ENCODE measurements around the gene KRTAP5-1.

The KRTAP5-1 gene

DNA sequence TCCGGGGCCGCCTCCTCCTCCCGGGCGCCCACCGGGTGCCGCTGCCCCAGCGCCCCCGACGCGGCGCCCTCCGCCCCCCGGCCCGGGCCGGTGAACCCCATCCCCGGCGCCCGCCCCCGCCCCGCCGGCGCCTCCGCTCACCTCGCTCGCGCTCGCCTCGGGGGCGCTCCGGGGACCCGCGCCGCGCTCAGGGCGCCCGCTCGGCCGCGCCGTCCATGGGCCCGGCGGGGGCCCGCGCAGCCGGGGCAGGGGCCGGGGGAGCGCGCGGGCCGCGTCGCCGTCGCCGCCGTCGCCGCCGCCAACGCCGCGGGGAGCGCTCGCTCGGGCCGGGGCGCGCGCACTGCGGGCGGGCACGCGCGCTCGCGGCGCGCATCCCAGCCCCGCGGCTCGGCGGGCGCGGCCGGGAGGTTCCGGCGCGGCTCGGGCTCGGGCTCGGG, 13.3 kb downstream of the KRTAP5-1 start:
- DNase-seq (ENCODE audit: low spot score) = no peak

DNA sequence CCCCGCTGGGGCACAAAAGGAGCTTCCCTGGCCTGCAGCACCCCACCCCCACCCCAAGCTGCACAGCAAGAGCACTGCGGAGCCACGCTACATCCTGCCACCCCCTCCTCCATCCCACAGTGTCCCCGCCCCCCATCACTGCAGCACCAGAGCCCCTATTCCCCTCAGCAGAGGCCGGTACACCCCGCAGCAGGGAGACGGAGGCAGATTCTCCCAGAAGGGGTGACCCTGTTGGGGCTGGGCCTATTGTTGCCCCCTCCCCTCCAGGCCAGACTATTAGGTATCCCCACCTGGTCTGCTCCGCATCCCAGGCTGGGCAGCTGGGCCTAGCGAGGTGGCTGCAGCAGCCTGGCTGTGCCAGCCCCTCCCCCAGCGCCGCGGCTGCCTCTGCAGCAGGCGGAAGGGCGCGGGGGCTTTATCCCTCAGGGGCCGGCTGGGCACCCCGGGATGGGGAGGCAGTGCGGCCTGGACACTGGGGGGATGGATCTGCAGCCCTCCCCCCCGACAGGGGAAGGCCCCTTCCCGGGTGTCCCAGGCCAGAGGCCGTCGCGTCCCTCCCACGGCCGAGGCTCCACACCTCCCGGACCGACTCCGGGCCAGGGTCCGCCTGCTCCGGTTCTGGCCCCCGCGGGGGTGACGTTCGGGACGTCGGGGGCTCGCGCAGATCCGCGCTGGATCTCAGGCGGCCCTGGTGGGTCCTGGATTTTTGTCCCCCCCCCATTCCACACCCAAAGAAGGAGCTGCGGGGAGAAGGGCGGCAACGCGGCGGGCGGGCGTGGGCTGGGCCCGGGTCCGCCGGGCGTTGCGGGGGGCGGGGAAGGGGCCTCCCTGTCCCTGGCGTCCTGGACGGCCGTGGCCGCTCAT, 14.0 kb downstream of the KRTAP5-1 start:
- no peak for DNase-seq (ENCODE audit: low spot score)

DNA sequence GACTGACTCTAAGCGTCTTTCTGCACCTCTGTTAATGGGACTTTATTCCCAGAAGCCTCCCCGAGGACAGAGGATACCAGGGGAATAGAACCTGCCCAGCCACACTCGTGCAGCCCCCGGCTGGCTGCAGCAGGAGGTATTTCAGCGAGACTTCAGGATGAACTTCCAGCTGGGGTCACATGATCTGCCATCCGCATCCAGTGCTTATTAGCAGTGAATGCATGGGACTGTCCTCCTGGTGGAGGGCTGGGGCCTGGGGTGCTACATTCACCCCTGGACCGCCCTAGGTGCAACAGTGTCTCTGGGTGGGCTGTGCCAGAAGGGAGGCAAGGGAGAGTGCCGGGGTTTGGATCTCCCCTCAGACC, 14.6 kb downstream of the KRTAP5-1 start:
- no peak for DNase-seq (ENCODE audit: low spot score)

DNA sequence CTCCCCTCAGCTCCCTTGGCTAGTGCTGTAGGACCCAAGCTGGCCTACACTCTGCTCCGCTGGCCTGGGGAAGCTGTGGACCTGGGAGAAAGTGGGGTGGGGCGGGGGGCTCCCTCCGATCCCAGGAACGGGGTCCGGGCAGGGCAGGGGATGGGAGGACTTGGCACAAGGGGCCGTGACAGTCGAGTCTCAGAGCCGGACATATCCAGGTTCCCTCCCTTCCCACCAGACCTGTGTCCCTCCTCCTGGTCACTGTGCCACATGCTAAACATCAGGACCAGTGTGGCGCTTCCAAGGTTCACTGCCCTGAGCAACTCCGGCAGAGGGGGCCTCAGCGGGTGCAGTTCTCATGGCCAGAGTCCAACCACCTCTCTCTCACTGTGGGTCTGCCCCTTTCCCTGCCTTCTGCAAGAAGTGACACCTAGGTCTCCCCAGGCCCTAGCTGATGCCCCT, 15.1 kb downstream of the KRTAP5-1 start:
- no peak for DNase-seq (ENCODE audit: low spot score)

DNA sequence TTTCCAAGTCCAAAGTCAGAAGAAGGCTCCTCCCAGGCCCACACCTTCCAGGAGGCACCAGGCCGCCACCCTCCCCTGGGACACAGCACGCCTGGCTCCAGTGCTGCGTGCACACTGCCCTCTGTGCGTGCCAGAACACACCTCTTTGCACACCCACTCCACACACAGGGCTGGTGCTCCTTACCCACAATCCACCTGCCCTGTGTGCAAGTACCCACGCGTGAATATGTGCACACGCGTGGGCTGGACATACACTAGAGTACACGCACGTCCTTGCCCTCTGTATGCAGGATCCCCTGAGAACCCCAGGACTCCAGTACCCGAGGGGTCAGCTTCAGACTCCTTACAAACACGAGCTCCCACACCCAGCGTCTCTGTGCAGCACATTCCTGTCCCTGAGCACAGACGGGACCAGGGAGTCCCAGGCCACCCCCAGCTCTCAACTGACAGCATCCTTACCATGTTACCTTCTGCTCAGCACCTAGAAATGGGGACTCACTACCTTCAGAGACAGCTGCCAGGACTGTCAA, 15.8 kb downstream of the KRTAP5-1 start:
- no peak for DNase-seq (ENCODE audit: low spot score)

DNA sequence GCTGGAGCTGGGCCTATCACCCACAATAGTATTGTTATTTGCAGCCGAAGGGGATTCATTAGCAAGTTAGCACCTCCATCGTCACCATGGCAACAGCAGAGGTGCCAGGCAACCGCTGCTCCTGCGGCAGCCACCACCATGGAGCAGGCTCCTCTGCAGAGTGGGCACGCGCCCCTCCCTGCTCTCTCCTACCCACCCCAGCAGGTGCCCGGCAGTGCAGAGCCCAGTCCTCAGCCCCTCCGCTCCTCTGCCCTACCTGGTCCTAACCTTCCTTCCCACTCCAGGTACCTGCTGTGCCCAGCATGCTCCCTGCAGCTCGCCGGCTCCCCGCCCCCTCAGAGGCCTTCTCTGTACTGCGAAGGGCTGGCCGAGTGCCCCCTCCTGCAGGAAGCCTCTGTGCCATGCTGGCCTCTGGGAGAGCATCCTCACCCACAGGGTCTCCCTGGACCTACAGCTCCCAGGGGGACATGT, 16.6 kb downstream of the KRTAP5-1 start:
- no peak for DNase-seq (ENCODE audit: low spot score)

DNA sequence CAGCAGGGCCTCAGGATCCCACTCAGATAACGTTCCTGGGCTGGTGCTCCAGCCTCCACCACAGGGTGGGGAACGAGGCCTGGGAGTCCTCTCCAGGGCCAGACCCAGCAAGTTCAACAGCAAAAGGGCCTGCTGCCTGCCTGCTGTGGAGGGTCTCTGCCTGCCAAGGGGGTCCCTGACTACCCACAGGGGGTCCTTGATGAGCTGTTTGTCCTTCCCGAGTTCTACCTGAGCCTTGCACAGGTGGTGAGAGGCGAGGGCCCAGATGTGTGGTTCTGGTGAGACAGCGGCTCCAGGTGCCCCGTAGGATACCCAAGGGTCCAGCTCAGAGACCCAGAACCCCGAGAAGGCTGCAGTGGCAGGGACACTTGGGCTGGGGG, 17.4 kb downstream of the KRTAP5-1 start:
- DNase-seq (ENCODE audit: low spot score) = no peak

DNA sequence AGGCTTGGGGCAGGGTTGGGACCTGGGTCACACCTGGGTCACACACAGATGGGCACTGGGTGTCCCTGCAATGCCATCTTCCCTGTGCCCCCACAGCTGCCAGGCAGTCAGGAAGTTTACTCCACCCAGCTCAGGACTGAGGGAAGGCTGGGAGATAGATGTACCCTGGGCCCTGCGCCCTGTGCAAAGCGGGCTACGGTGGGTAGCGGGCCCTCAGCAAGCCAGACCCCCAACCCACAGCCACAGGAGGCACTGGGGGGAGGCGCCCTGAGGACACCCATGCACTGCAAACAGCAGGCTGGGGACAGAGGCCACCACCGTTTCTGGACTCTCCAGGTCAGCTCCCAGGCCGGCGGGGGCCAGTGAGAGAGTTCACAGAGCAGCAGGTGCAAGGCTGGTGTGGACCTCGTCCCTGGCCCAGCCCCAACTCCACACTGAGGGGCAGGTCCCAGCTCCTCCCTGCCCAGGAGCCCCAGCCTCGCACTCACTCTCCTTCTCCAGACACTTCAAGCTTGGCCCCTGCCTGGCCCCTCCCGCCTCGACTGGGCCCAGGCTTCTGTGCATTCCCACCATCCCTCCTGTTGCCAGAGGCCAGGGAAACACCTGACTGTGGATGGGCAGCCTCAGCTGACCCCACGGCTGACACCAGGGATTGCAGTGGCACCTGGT, 17.9 kb downstream of the KRTAP5-1 start:
- no peak for DNase-seq (ENCODE audit: low spot score)

DNA sequence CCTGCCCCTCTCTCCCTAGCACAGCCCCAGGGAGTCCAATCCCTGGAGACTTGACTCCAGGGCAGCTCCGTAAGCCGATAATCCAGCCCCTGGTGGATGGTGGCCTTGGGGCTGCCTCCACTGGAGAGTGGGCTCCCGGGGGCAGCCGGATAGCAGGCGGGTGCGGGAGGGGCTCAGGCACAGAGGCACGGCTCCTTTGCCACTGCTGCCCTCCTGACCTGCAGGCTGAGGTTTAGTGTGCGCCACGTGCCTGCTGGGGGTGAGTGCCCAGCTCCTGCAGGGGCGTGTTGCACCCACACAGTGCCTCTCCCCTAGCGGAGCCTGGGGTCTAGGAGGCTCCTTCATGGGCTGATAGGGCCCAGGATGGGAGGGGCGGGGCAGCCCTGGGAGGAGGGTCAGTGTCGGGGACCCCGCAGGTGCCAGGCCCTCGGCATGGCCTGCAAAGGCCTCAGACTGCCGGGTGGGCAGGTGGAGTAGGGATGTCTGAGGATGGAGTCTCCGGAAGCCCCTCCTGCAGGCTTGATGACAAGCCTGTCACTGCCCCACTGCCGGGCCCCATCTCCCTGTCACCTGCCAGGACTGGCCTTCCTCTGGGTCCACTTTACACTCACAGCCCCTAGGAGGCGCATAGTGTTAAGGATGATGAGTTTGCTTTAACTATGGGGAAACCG, 18.6 kb downstream of the KRTAP5-1 start:
- DNase-seq (ENCODE audit: low spot score) = no peak

DNA sequence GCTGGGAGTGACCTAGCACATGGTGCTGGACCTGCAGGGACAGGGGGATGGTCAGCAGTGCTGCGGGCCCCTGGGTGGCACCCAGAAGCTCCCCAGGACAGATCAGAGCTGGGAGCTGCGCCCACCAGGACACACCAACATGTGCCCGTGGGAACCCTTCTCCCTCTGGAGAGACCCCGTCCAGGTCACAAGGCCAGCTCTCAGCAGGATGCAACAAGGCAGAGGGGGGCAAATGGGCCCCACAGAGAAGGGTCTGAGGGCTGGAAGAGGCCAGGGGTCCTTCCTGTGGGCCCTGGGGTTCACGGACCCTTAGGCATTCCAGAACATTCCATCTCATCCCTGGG, 19.2 kb downstream of the KRTAP5-1 start:
- DNase-seq (ENCODE audit: low spot score) = no peak

DNA sequence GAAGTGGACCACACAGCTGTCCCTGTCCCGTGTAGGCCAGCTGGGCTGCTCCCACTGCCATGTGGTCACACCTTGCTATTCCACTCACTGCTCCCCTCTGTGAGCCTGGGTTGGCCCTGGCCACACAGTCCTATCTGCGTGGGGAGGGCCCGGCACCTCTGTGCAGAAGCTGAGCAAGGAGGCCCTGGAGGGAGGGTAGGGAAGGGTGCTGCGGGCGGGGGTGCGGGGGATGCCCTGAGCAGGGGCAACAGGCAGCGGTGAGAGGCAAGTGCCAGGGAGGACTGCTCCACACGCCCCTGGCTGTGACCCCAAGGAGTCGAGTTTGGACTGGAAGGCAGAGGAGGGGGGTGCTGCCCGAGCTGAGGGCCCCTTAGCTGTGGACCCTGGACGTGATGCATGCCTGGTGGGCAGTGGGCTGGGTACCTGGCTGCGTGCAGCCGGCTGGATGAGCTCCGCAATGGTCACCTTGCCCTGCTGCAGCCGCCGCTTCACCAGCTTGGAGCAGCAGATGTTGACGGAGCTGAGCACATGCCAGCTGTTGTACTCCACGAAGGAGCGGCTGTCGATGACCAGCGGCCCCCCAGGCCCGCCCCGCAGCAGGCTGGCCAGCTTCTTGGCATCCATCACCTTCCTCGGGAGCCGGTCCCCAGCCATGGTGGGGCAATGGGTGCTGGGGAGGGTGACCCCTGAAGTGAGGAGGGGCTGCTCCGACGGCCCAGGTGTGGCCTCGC, 19.7 kb downstream of the KRTAP5-1 start:
- DNase-seq (ENCODE audit: low spot score) = no peak

DNA sequence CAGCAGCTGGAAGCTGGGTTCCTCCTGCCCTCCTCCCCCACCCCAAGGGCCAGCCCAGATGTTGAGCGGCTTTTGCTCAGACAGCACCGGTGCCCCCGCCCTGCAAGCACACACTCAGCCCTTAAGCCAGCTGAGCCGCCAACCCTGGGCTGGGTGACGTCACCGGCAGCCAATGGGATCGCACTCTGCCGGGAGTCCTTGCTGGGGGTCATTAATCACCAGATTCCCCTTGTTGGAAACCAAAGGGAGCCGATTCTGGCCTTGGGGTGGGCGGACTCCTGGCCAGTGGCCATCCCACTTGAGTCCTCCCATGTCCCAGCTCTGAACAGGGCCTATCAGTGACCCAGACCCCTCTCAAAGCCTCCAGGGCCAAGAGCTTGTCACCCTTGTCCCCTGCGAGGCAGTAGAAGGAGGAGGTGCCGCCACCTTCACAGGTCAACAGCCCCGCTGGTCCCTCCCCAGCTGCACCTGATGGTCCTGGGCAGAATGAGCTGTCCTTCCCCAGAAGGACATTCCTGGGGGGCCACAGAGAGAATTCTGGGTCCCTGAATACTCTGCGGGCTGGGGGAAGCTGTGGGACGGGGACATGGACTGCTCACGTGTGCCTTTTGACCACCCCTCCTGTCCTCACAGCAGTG, 20.4 kb downstream of the KRTAP5-1 start:
- DNase-seq (ENCODE audit: low spot score) = peak; percentile 42

DNA sequence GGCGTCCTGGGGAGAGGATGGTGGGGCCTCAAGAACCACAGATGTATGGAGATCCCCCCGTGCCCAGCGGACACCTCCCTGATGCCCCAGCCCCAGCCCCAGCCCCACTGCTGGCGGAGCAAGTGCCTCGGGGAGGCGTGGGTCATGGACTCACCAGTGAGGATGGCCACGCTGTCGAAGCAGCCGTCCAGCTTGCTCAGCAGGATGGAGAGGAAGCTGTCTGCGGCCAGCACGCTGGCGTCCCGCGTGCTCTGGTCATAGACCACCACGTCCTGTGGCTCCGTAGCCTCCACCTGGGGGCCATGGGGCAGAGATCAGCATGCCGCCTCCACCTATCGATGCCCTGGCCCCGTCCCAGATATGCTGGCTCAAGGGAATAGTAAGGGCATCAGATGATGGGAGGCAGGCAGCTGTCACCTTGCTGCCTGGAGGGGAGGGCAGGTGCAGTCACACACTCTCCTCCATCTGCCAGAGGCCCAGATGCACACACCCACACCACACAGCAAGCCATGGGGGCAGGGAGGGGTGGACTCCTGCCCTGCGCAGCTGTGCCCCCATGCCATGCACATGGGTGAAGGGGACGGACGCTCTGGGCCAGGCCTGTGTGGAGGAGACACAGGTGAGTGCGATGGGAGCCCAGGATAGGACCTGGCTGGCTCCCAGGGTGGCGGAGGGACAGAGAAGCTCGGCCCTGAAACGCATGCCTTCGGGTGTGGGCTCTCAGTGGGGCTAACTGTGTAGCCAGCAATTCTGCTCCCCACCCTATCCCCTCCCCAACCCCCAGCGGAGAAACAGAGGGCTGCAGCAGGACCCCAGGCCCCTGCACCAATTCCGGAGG, 21.2 kb downstream of the KRTAP5-1 start:
- DNase-seq (ENCODE audit: low spot score) = no peak

DNA sequence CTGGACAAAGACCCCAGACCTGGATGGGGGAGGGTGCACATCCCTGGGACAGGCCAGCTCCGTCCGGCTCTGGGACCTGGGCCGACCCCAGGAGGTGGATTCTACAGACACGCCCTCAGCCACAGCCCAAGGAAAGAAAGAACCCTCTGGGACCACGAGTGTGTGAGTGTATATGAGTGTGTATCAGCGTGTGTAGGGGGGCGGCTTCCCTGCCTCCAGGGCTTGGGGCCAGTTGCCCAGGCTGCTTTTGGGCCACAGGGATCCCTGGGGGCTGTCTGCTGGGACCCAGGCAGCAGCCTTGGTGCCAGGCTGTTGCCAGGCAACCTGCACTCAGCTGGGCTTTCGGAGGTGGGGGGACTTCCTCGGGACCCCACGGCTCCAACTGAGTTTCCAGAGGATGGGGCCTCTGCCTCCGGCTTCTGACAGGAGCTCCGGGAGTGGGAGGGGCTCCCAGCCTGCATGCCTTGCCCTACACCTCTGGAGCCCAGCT, 21.9 kb downstream of the KRTAP5-1 start:
- no peak for DNase-seq (ENCODE audit: low spot score)

DNA sequence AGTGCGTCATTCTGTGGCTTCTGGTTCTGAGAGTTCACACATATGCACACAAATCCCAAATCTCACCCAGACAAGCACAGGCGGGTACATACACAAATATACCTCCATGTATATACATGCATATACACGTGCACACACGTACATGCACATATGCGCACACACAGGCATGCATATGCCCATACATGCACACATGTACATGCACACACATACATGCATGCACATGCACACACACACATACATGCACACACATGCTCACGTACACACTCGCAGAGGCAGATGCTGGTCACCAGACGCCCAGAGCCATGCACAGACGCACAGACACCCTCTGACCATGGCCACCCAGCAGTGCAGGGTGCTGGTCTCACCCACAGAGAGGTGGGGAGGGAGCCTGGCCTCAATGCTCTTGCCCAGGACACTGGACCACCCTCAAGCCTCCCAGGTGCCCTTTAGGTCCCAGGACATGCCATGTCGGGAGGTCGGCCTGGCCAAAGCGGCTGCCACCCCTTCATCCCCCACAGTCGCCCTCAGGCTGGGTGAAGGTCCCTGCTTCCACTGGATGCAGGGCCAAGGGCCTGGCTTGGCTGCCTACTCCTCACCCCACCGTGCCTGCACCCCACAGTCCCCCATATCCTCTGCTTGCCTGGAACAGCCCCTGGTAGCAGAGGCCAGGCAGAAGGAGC, 22.5 kb downstream of the KRTAP5-1 start:
- DNase-seq (ENCODE audit: low spot score) = no peak

DNA sequence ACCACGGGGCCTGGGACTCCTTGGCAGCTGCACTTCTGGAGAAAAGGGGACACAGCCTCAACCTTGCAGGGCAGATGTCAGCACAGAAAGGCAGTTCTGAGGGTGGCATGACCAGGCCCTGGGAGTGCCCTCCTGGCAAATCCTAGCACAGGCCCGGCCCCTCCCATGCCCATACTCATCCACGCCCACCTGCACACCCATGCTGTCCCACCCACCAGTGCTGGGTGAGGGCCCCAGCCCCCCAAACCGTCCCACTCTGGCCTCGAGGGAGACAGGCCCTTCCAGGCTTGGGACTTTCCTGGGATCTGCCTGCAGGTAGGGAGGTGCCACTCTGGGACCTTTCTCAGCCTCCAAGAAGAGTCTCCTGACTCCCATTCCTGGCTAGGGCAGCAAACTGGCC, 23.1 kb downstream of the KRTAP5-1 start:
- DNase-seq (ENCODE audit: low spot score) = no peak

DNA sequence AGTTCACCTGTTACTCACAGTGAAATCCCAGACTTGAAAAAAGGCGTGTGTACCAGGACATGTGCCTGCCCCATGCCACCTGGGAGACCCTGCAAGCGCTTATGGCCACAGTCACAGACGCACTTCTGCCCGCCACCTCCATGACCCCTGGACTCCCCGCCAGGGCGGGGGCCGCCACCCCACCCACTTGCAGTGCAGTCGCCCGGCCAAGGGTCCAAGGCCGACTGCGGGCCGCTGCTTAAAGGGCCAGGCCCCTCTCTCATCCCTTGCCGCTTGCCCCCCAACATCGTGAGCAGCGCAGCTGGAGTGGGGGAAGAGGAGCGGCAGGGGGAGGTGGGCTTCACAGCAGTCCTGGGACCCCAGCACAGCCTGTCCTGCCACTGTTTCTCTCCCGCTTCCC, 23.8 kb downstream of the KRTAP5-1 start:
- no peak for DNase-seq (ENCODE audit: low spot score)

DNA sequence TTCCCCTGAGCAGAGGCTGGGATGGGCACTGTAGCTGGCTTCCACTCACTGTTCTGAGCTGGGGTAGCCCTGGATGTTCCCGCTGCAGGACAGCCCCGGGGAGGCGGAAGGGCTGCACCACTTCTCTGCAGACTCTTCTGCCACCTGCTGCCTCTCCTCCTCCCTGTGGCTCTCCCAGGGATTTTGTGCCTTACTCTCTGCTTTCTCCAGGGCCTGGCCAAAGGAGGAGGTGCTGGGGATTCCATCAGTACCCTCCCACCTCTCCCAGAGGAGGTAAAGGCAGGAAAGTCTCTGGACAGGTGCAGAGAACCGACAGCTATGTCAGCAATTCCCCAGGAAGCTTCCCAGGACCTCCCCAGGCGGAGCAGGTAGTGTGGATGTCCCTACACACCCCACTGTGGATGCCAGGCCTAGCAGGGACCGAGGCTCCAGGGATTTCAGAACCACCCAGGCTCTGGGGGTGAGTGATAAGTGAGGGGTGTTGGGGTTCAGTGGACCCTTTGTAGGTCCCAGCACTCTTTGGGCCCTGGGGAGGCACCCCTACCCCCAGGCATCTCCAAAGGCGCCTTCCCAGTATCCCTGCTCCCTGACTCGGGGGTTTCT, 24.3 kb downstream of the KRTAP5-1 start:
- DNase-seq (ENCODE audit: low spot score) = no peak

DNA sequence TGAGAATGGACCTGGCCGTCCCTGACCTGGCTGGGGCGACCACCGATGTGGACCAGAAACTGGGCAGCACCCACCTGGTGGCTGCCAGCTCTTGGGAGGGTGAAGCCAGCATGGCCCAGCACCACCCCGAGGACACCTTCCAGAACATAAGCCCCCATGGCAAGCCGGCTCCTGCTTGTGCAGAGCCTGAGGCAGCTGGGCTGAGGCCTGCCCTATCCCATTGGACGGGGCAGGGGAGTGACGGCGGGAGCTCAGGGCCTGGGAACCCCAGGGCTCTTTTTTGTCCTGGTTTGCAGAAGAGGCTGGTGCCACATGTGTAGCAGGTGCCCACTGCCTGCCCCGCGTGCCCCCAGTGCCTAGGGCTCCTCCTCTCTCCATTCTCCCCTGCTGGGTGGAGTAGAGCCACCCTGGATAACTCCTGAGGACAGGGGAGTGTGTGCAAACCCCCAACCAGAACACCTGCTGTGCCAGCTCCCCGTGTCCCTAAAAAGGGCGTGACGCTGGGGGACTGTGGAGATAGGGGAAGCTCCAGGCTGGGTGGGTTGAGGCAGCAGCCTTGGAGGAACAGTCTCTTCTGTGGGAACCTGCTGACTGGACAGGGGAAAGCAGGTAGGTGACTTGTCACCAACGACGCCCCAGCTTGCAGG, 25.0 kb downstream of the KRTAP5-1 start:
- no peak for DNase-seq (ENCODE audit: low spot score)
